Keratinocyte (primary cell): Measurements from ENCODE around the gene DUSP7. TPM values are rescaled to one million over a fixed set of nuclear protein-coding genes. Genes with fewer than 3 reads are reported as not detected.

Source experiments
- DNase-seq: peaks from one replicate; pipeline ENCODE4 v3.0.0-alpha.2; 2011; ENCODE audit warnings: low read depth, missing footprints, low spot score
- FAIRE-seq: peaks from 2 replicates; lab custom pipeline; 2011; peaks lifted over from hg19 to GRCh38; lab: Jason Lieb, UNC
- H2AFZ ChIP-seq: 2 replicates; pipeline ENCODE4 v1.6.0; 2012; ENCODE audit warnings: low read length, control low read depth, inconsistent platforms; ENCODE audit not compliant: control insufficient read depth
- H3K27ac ChIP-seq: 2 replicates; pipeline ENCODE4 v1.5.1; 2011; ENCODE audit warnings: low read length; ENCODE audit not compliant: control insufficient read depth, insufficient read depth
- H3K27me3 ChIP-seq: 3 replicates; pipeline ENCODE4 v1.6.0; 2011; ENCODE audit warnings: low read length; ENCODE audit not compliant: control insufficient read depth, insufficient read depth; ENCODE audit errors: extremely low read depth
- H3K36me3 ChIP-seq, 2 experiments: 2 replicates in 1 of 2; 3 replicates in 1 of 2; pipeline ENCODE4 v1.5.1; 2011; ENCODE audit warnings: low read length in 2 of 2, mild to moderate bottlenecking in 1 of 2; ENCODE audit not compliant: control insufficient read depth in 2 of 2, insufficient read depth in 2 of 2; ENCODE audit errors: extremely low read depth in 1 of 2
- H3K4me1 ChIP-seq: 3 replicates; pipeline ENCODE4 v1.5.1; 2011; ENCODE audit warnings: low read length; ENCODE audit not compliant: control insufficient read depth, insufficient read depth; ENCODE audit errors: extremely low read depth
- H3K4me2 ChIP-seq: 3 replicates; pipeline ENCODE4 v1.6.0; 2011; ENCODE audit warnings: low read depth, low read length; ENCODE audit not compliant: control insufficient read depth, insufficient read depth; ENCODE audit errors: extremely low read depth
- H3K4me3 ChIP-seq, 3 experiments: fragments of 200-600 bp in 1 of 3; sonication (generic) in 1 of 3; 2 replicates in 2 of 3; 3 replicates in 1 of 3; pipeline ENCODE4 v1.5.1; 2011 to 2016; ENCODE audit warnings: low read length in 3 of 3, mild to moderate bottlenecking in 3 of 3, control low read depth in 2 of 3, inconsistent platforms in 1 of 3, low read depth in 1 of 3, mixed read lengths in 1 of 3, mixed run types in 1 of 3, moderate library complexity in 1 of 3; ENCODE audit not compliant: control insufficient read depth in 2 of 3, insufficient read depth in 2 of 3; ENCODE audit errors: extremely low read depth in 1 of 3
- H3K79me2 ChIP-seq: 2 replicates; pipeline ENCODE4 v1.6.0; 2012; ENCODE audit warnings: low read length; ENCODE audit not compliant: control insufficient read depth, insufficient read depth
- H3K9ac ChIP-seq: 3 replicates; pipeline ENCODE4 v1.6.0; 2011; ENCODE audit warnings: low read length; ENCODE audit not compliant: control insufficient read depth, insufficient read depth; ENCODE audit errors: extremely low read depth
- H3K9me1 ChIP-seq: 3 replicates; pipeline ENCODE4 v1.6.0; 2011; ENCODE audit warnings: low read length; ENCODE audit not compliant: control insufficient read depth, insufficient read depth; ENCODE audit errors: extremely low read depth
- H3K9me3 ChIP-seq: 2 replicates; pipeline ENCODE4 v1.5.1; 2012; ENCODE audit warnings: low read depth, low read length; ENCODE audit not compliant: control insufficient read depth
- H4K20me1 ChIP-seq: 3 replicates; pipeline ENCODE4 v1.6.0; 2011; ENCODE audit warnings: low read length; ENCODE audit not compliant: control insufficient read depth, insufficient read depth; ENCODE audit errors: extremely low read depth
- CTCF ChIP-seq, 3 experiments: IDR thresholded peaks in 1 of 3; conservative IDR thresholded peaks in 1 of 3; optimal IDR thresholded peaks in 1 of 3; 2 replicates in 2 of 3; 3 replicates in 1 of 3; pipeline versions ENCODE3 to v1.5.1; 2011; ENCODE audit warnings: low read length in 3 of 3, mild to moderate bottlenecking in 3 of 3, moderate library complexity in 2 of 3, control low read depth in 1 of 3, inconsistent platforms in 1 of 3; ENCODE audit not compliant: insufficient read depth in 2 of 3; ENCODE audit errors: extremely low read depth in 1 of 3
- EZH2 ChIP-seq: IDR thresholded peaks from one replicate; pipeline ENCODE4 v1.6.1; 2012; ENCODE audit warnings: inconsistent platforms, mild to moderate bottlenecking, low read length, moderate library complexity
- dilution Hi-C: fragments of 300-500 bp; cut with MboI; formaldehyde crosslinking; loops from one replicate; pipeline ENCODE4 v1.7.0; 2020; ENCODE audit warnings: low sequenced_read_pairs; ENCODE audit not compliant: extremely low pct_ligation_motif_present
- polyA plus RNA-seq, 5 experiments: library from polyadenylated mRNA; depleted of rRNA in 3 of 5; stranded (reverse) in 3 of 5; stranded (forward) in 1 of 5; unstranded in 1 of 5; fragments of >200 nt; gene quantifications; 1 replicate in 1 of 5; 2 replicates in 3 of 5; 3 replicates in 1 of 5; pipeline versions ENCODE4 v1.2.1 to v1.2.3, GENCODE V29; 2011 to 2012; ENCODE audit warnings: missing spikeins in 2 of 5, low read depth in 1 of 5, low replicate concordance in 1 of 5

The DUSP7 gene
- polyA plus RNA-seq, 1 donor (not counting 4 experiments of a cell fraction or from before 2014, with no cell fraction given) = 103 TPM

DNA sequence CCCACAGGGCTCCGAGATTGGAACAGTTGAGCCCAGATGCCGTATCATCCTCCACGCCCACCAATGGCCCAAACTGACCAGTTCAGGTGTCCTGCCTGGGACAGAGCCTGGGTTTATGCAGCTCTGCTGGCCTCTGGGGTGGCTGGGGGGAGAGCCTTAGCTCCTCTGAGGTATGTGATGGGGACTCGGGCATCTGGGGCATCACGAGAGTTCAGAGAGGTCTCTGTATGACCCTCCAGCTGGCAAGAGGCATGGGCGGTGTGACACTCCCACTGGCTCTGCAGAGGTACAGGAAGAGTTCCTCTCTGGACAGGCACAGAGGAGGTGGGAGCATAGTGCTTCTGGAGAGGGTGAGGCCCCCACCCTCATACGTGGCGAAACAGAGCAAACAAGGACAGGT lies 26.6 kb upstream of the DUSP7 start:
- H3K27ac ChIP-seq = no peak overlapping the region
- H4K20me1 ChIP-seq = no peaks in the 10 kb centered on the region
- no peak overlapping the region for H2AFZ ChIP-seq
- no peaks in the 10 kb centered on the region for H3K27me3 ChIP-seq
- H3K4me3 ChIP-seq = no peak overlapping the region
- H3K4me2 ChIP-seq = no peak overlapping the region
- H3K9me3 ChIP-seq = no peaks in the 10 kb centered on the region
- H3K9me1 ChIP-seq = no peaks in the 10 kb centered on the region
- dilution Hi-C loops = no loop called here
- no peaks in the 10 kb centered on the region for H3K36me3 ChIP-seq
- no peak for DNase-seq
- no peak for TF ChIP-seq EZH2
- no peak for TF ChIP-seq CTCF (optimal IDR thresholded peaks at IDR 0.05 in 1 of 3, IDR thresholded peaks at IDR 0.05 in 1 of 3, conservative IDR thresholded peaks at IDR 0.05 in 1 of 3; ENCODE audit: extremely low read depth in 1 of 3, insufficient read depth in 2 of 3, low read length in 3 of 3)
- no peaks in the 10 kb centered on the region for H3K79me2 ChIP-seq
- H3K9ac ChIP-seq = no peak overlapping the region
- no peak for FAIRE-seq
- no peaks in the 10 kb centered on the region for H3K4me1 ChIP-seq

DNA sequence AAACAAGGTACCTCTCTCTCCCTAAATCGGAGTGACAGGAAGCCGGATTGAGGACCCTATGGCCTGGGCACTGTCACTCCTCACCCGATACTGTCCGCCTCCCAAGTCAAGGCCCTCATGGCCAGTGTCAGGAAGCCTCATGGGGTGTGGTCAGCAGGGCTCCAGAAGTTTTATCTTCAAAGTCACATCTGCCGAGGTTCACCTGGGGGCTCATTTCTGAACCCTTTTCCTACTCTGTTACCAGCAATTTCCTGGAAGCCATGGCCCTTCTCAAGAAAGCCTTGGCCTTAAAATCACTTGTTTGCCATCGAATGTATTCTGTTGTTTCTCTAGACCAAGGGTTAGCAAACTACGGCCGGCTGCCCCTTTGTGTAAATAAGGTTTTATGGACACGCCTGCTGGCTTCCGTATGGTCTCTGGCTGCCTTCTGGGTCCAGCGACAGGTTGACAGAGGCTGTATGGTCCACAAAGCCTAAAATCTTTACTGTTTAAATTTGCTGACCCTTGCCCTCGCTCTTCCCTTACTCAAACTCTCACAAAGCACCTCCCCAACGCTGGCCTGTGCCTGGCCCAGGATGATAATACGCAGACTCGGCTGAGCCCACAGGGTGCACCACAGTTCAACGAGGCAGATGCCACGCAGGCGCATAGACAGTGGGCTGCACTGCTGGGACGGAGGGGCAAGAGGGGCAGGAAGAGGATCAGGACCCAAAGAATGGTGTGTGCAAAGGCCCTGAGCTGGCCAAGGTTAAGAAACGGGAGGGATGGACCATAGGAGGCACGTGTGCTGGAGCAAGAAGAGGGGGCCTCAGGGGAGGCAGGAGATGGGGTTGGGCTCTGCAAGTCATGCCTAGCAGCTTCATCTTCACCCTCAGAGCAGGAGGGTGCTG lies 24.7 kb upstream of the DUSP7 start:
- Histone ChIP-seq H3K79me2 (no peaks in the 10 kb centered on the region), H3K4me3 (no peak overlapping the region), H3K4me2 (no peak overlapping the region), H3K27ac (no peak overlapping the region), H3K9me1 (no peaks in the 10 kb centered on the region), H3K9ac (no peak overlapping the region), H3K4me1 (no peaks in the 10 kb centered on the region), H3K36me3 (no peaks in the 10 kb centered on the region), H3K27me3 (no peaks in the 10 kb centered on the region), H2AFZ (no peak overlapping the region), H3K9me3 (no peaks in the 10 kb centered on the region), H4K20me1 (no peaks in the 10 kb centered on the region)
- no peak for FAIRE-seq
- TF ChIP-seq CTCF (optimal IDR thresholded peaks at IDR 0.05 in 1 of 3, IDR thresholded peaks at IDR 0.05 in 1 of 3, conservative IDR thresholded peaks at IDR 0.05 in 1 of 3; ENCODE audit: extremely low read depth in 1 of 3, insufficient read depth in 2 of 3, low read length in 3 of 3) (no peak), EZH2 (no peak)
- no peak for DNase-seq
- dilution Hi-C loops = no loop called here
